Measurements from ENCODE around the gene GLI3. TPM values are rescaled to one million over a fixed set of nuclear protein-coding genes. Genes with fewer than 3 reads are reported as not detected.

Gene GLI3
- total RNA-seq, 1 donor from 2014 or later = 2.2 TPM

GRCh38 chr7:42226354-42226941, 10.6 kb downstream of the GLI3 start:
- H3K27me3 ChIP-seq = no peaks in the 10 kb centered on the region
- H3K36me3 ChIP-seq = peaks cover 0 to 6% of the 10 kb centered on the region in 2 donors
- H3K4me1 ChIP-seq = peaks cover 0 to 3% of the 10 kb centered on the region in 2 donors
- TF ChIP-seq CTCF (IDR thresholded peaks at IDR 0.05) = no peak
- H3K27ac ChIP-seq = no peak overlapping the region
- H3K9me3 ChIP-seq = no peaks in the 10 kb centered on the region
- DNase-seq (ENCODE audit: low spot score in 2 of 2) = no peak
- no peak overlapping the region for H3K4me3 ChIP-seq
- intact Hi-C loops (cut with DNase I) = no loop called here

GRCh38 chr7:42224391-42225003, 12.5 kb downstream of the GLI3 start:
- no peaks in the 10 kb centered on the region for H3K27me3 ChIP-seq
- no peak overlapping the region for H3K4me3 ChIP-seq
- no peak overlapping the region for H3K27ac ChIP-seq
- peaks cover 0 to 3% of the 10 kb centered on the region in 2 donors for H3K4me1 ChIP-seq
- intact Hi-C loops (cut with DNase I) = no loop called here
- peaks cover 0 to 11% of the 10 kb centered on the region in 2 donors for H3K36me3 ChIP-seq
- DNase-seq (ENCODE audit: low spot score in 2 of 2) = no peak
- no peaks in the 10 kb centered on the region for H3K9me3 ChIP-seq
- no peak for TF ChIP-seq CTCF (IDR thresholded peaks at IDR 0.05)

GRCh38 chr7:42222891-42223290, 14.1 kb downstream of the GLI3 start:
- Histone ChIP-seq H3K4me3 (no peak overlapping the region), H3K36me3 (peaks cover 0 to 11% of the 10 kb centered on the region in 2 donors), H3K27me3 (no peaks in the 10 kb centered on the region), H3K9me3 (no peaks in the 10 kb centered on the region), H3K27ac (no peak overlapping the region), H3K4me1 (no peaks in the 10 kb centered on the region)
- no peak for TF ChIP-seq CTCF (IDR thresholded peaks at IDR 0.05)
- intact Hi-C loops (cut with DNase I) = no loop called here
- no peak for DNase-seq (ENCODE audit: low spot score in 2 of 2)

- no peak overlapping the region for H3K27ac ChIP-seq
Observed at GRCh38 chr7:42222125-42222524, 14.9 kb downstream of the GLI3 start.

GRCh38 chr7:42221304-42221703, 15.7 kb downstream of the GLI3 start:
- intact Hi-C loops (cut with DNase I) = no loop called here
- no peaks in the 10 kb centered on the region for H3K27me3 ChIP-seq
- H3K4me3 ChIP-seq = no peak overlapping the region
- DNase-seq (ENCODE audit: low spot score in 2 of 2) = no peak
- no peak overlapping the region for H3K27ac ChIP-seq
- no peaks in the 10 kb centered on the region for H3K4me1 ChIP-seq
- H3K36me3 ChIP-seq = peaks cover 0 to 11% of the 10 kb centered on the region in 2 donors
- H3K9me3 ChIP-seq = no peaks in the 10 kb centered on the region
- TF ChIP-seq CTCF (IDR thresholded peaks at IDR 0.05) = no peak

More at GRCh38 chr7:42222125-42222524, 14.9 kb downstream of the GLI3 start:
- no peak for DNase-seq (ENCODE audit: low spot score in 2 of 2)
- no peak for TF ChIP-seq CTCF (IDR thresholded peaks at IDR 0.05)
- Histone ChIP-seq H3K36me3 (peaks cover 0 to 11% of the 10 kb centered on the region in 2 donors), H3K27me3 (no peaks in the 10 kb centered on the region), H3K4me3 (no peak overlapping the region), H3K4me1 (no peaks in the 10 kb centered on the region), H3K9me3 (no peaks in the 10 kb centered on the region)
- intact Hi-C loops (cut with DNase I) = no loop called here
